ENCODE measurements around the gene KIF17. TPM values are rescaled to one million over a fixed set of nuclear protein-coding genes. Genes with fewer than 3 reads are reported as not detected.
A peak's percentile ranks its signal among the peaks of the same experiment; 100 is the strongest.

KIF17 gene
- polyA plus RNA-seq, 1 of the 3 experiments (the other 2 are of a cell fraction) = 4.3 TPM

DNA sequence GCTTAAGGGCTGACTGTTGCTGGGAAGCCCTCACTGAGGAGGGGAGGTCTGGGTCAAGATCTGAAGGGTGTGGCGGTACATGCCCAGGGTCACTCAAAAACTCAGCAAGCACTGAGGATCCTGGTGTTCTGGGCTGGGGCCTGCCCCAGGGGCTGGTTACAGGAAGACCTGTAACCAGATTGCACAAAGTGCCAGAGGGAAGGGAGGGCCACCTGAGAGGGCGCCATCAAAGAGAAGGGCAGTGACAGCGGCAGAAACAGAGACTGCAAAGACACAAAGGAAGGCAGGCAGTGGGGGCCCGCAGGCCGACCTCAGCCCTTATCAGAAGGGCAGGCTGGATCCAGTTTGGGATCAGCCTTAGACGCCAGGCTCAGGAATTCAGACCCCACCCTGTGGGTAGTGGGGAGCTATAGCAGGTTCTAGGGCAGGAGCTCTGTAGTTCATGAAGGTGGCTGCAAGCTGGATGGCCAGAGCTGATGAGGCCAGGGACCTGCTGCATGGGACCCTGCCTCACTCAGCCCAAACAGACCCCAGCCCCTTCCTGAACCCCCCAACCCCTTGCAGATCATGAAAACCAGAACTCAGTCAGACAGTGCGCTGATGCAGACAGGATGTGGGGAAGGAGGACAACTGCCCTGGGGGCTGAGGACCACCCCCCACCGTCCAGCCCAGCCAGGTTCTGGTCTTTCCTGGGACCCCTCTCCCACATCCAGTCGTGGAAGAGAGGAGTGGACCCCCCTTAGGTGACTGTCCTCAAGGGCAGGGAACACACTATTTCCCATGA, 10.8 kb upstream of the KIF17 start (continued):
- TF ChIP-seq PBX3 (IDR thresholded peaks at IDR 0.05) (no peak), MAX (IDR thresholded peaks at IDR 0.05; ENCODE audit: low read depth) (no peak), SMC3 (IDR thresholded peaks at IDR 0.05; ENCODE audit: low read depth, low read length) (no peak), NFIC (IDR thresholded peaks at IDR 0.05; ENCODE audit: borderline replicate concordance) (no peak), ZBTB33 (IDR thresholded peaks at IDR 0.05; ENCODE audit: borderline replicate concordance, low read depth) (no peak), EP300 (IDR thresholded peaks at IDR 0.05; ENCODE audit: borderline replicate concordance in 1 of 2, low read depth in 1 of 2, low read length in 1 of 2) (no peak)
- TF ChIP-seq, protein P1, sequence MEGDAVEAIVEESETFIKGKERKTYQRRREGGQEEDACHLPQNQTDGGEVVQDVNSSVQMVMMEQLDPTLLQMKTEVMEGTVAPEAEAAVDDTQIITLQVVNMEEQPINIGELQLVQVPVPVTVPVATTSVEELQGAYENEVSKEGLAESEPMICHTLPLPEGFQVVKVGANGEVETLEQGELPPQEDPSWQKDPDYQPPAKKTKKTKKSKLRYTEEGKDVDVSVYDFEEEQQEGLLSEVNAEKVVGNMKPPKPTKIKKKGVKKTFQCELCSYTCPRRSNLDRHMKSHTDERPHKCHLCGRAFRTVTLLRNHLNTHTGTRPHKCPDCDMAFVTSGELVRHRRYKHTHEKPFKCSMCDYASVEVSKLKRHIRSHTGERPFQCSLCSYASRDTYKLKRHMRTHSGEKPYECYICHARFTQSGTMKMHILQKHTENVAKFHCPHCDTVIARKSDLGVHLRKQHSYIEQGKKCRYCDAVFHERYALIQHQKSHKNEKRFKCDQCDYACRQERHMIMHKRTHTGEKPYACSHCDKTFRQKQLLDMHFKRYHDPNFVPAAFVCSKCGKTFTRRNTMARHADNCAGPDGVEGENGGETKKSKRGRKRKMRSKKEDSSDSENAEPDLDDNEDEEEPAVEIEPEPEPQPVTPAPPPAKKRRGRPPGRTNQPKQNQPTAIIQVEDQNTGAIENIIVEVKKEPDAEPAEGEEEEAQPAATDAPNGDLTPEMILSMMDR (IDR thresholded peaks at IDR 0.05) = no peak

DNA sequence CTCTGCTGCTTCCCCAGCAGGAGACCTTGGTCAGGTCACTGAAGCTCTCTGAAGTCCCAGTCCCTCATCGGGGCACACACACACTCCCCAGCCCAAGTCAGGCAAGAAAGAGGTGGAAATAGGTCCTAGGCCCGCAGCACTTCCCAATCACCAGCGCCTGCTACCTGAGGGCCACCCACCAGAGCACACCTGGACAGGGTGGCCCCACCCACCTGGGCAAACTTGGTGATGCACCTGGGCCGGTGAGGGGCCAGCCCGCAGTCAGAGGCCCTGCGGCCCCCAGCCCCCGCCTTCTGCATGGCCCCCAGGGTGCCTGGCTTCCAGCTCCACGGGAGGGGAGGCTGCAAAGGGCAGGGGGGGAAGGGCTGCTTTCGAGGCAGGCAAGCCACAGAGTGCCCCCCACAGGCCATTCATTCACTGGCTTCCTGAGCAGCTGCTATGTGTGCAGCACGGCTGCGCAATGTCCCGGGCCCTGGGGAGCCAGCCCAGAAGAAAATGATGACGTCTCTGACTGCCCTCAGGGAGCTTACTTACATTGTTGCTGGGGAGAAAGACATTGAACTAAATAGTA, 10.0 kb upstream of the KIF17 start:
- peaks cover 6 to 10% of the 10 kb centered on the region in 2 experiments; a peak in 2 of 4 replicates for H3K4me1 ChIP-seq (ENCODE audit: control insufficient read depth in 1 of 2, insufficient read depth in 2 of 2, low read depth in 1 of 2, low read length in 1 of 2)
- POLR2A ChIA-PET = no interaction called here
- CTCF ChIA-PET = interaction anchor here (0.6 to 1.7 kb wide), 4 partner anchors 10 to 31 kb away, joined by 3 to 15 read pairs (median 4); partner anchors contain the start of gene KIF17

More for the DNA sequence above, 10.0 kb upstream of the KIF17 start:
- TF ChIP-seq EP300 (IDR thresholded peaks at IDR 0.05; ENCODE audit: borderline replicate concordance in 1 of 2, low read depth in 1 of 2, low read length in 1 of 2) = no peak
- TF ChIP-seq POLR2AphosphoS5 (IDR thresholded peaks at IDR 0.05; ENCODE audit: low read depth, low read length) = no peak
- no peak for TF ChIP-seq TCF12 (IDR thresholded peaks at IDR 0.05)
- TF ChIP-seq SMC3 (IDR thresholded peaks at IDR 0.05; ENCODE audit: low read depth, low read length) = no peak
- H3K27me3 ChIP-seq (ENCODE audit: insufficient read depth) = no peaks in the 10 kb centered on the region
- 88% methylated on average over 7 of the region's 13 CpGs for WGBS (ENCODE audit: low lambda C conversion rate)
- H2AFZ ChIP-seq (ENCODE audit: low read depth) = no peak overlapping the region
- no peaks in the 10 kb centered on the region for H3K9me2 ChIP-seq
- H4K20me1 ChIP-seq (ENCODE audit: insufficient read depth) = no peaks in the 10 kb centered on the region
- no peak overlapping the region for H3K9ac ChIP-seq
- no peak overlapping the region for H3K27ac ChIP-seq (ENCODE audit: low read depth in 2 of 2, low read length in 1 of 2)
- no peaks in the 10 kb centered on the region for H3K36me3 ChIP-seq (replicated peaks in 1 of 2; ENCODE audit: control insufficient read depth in 1 of 2, insufficient read depth in 2 of 2, low read length in 1 of 2)
- no peak overlapping the region for H3K4me3 ChIP-seq (ENCODE audit: low read depth in 2 of 2, low read length in 1 of 2)
- H3K9me3 ChIP-seq = no peaks in the 10 kb centered on the region
- peaks cover 6% of the 10 kb centered on the region for H3F3A ChIP-seq (replicated peaks; ENCODE audit: insufficient read depth)
- no peaks in the 10 kb centered on the region; the same call in 1 of the 2 replicates for H3K79me2 ChIP-seq (ENCODE audit: insufficient read depth)
- H3K4me2 ChIP-seq = no peak overlapping the region
- peak; percentile 57 for DNase-seq

All from SK-N-SH (cell line).